ENCODE data around the gene POLR2F.

Gene POLR2F

GRCh38 chr22:37906364-37907008, 47.0 kb upstream of the POLR2F start:
- TF ChIP-seq EZH2phosphoT487 (IDR thresholded peaks at IDR 0.05; ENCODE audit: borderline replicate concordance, low read length), result no peak
- TF ChIP-seq, protein P1, sequence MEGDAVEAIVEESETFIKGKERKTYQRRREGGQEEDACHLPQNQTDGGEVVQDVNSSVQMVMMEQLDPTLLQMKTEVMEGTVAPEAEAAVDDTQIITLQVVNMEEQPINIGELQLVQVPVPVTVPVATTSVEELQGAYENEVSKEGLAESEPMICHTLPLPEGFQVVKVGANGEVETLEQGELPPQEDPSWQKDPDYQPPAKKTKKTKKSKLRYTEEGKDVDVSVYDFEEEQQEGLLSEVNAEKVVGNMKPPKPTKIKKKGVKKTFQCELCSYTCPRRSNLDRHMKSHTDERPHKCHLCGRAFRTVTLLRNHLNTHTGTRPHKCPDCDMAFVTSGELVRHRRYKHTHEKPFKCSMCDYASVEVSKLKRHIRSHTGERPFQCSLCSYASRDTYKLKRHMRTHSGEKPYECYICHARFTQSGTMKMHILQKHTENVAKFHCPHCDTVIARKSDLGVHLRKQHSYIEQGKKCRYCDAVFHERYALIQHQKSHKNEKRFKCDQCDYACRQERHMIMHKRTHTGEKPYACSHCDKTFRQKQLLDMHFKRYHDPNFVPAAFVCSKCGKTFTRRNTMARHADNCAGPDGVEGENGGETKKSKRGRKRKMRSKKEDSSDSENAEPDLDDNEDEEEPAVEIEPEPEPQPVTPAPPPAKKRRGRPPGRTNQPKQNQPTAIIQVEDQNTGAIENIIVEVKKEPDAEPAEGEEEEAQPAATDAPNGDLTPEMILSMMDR (IDR thresholded peaks at IDR 0.05; ENCODE audit: low read depth, low read length, poor library complexity, severe bottlenecking), result no peak
- Histone ChIP-seq H3K79me2 (ENCODE audit: control insufficient read depth, low read length) (no peaks in the 10 kb centered on the region), H3K4me3 (ENCODE audit: low read length) (peak overlapping the region; percentile 74), H3F3A (ENCODE audit: control insufficient read depth, insufficient read depth) (peaks cover 5% of the 10 kb centered on the region; the same call in 1 of the 2 replicates), H3K4me1 (ENCODE audit: control insufficient read depth, low read length) (peaks cover 17% of the 10 kb centered on the region), H3K9me2 (replicated peaks; ENCODE audit: control insufficient read depth, low read length) (no peaks in the 10 kb centered on the region), H3K27ac (ENCODE audit: low read depth, low read length) (no peak overlapping the region), H3K36me3 (ENCODE audit: control insufficient read depth, low read length) (no peaks in the 10 kb centered on the region), H3K4me2 (ENCODE audit: low read length) (peak overlapping the region; percentile 74), H3K27me3 (ENCODE audit: control insufficient read depth, low read length) (no peaks in the 10 kb centered on the region), H3K9me3 (ENCODE audit: control insufficient read depth, insufficient read depth, low read length) (no peaks in the 10 kb centered on the region), H4K20me1 (ENCODE audit: control insufficient read depth, insufficient read depth, low read depth, low read length) (no peaks in the 10 kb centered on the region)

DNA sequence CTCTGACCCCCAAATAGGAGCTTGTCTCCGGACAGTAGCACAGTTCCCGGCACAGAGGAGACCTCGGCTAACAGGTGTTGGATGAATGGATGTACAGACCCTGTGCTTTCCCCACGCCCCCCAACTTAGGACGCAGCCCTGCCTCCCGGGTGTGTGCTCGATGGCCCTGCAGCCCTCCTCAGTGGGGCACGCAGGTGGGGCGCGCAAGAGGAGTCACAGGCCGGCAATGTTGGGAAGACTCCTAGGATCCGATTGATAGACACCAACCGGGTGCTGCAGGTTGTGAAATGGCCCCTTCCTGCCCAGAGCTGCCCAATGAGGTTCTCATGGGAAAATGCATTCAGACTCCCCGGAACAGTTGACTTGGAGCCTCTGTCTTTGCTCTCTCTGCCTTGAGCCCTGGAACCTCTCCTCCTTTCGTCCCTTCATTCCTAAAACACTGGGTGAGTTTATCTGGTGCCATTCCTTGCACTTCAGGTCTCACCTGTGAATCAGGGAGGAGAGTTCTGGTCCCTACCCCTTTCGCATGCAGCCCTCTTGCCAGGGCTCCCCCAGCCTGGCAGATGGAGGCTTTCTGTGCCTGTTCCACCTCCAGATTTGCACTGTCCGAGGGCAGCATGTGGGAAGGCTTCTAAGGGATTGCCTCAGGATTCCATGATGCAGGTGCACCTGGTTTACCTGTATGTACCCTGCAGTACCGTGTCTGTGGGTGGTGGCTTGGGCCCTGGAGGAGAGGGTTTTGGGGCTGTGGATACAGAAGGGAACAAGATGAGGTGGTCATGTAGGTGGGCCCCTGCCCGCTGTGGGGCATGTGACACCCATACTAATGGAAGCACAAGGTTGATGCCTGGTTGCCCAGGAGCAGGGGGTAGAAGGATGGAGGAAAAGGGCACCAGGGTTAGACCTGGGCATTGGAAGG, 46.2 kb upstream of the POLR2F start:
- H3K27ac ChIP-seq (ENCODE audit: low read depth, low read length), result no peak overlapping the region
- H3K4me1 ChIP-seq (ENCODE audit: control insufficient read depth, low read length), result peaks cover 17% of the 10 kb centered on the region
- no peaks in the 10 kb centered on the region for H3K79me2 ChIP-seq (ENCODE audit: control insufficient read depth, low read length)
- H3K4me3 ChIP-seq (ENCODE audit: low read length), result peak overlapping the region; percentile 74
- peaks cover 5% of the 10 kb centered on the region; the same call in 1 of the 2 replicates for H3F3A ChIP-seq (ENCODE audit: control insufficient read depth, insufficient read depth)
- H3K36me3 ChIP-seq (ENCODE audit: control insufficient read depth, low read length), result no peaks in the 10 kb centered on the region
- H4K20me1 ChIP-seq (ENCODE audit: control insufficient read depth, insufficient read depth, low read depth, low read length), result no peaks in the 10 kb centered on the region
- TF ChIP-seq, protein P1 (IDR thresholded peaks at IDR 0.05; ENCODE audit: low read depth, low read length, poor library complexity, severe bottlenecking), result no peak
- TF ChIP-seq EZH2phosphoT487 (IDR thresholded peaks at IDR 0.05; ENCODE audit: borderline replicate concordance, low read length), result no peak
- H3K9me2 ChIP-seq (replicated peaks; ENCODE audit: control insufficient read depth, low read length), result no peaks in the 10 kb centered on the region
- H3K27me3 ChIP-seq (ENCODE audit: control insufficient read depth, low read length), result no peaks in the 10 kb centered on the region
- peak overlapping the region; percentile 74 for H3K4me2 ChIP-seq (ENCODE audit: low read length)
- H3K9me3 ChIP-seq (ENCODE audit: control insufficient read depth, insufficient read depth, low read length), result no peaks in the 10 kb centered on the region

DNA sequence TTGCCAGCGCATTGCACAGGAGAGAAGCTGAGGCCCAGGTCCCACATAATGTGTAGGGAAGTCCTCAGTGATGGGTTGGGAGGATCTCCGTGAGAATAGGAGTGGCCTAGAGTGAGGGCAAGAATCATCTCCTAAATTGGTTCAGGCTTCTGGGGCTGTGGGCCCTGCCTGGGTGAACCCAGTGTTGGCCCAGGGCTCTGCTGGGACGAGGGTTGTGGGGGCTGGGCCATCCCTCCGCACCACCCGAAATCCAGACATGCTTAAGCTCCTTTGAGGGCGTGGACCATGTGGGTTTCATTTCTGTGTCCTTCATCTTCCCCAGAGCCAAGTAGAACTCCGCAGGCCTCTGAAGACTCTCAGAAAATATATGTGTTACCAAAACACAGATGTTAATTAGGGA, 43.7 kb upstream of the POLR2F start:
- no peak overlapping the region for H3K27ac ChIP-seq (ENCODE audit: low read depth, low read length)
- no peaks in the 10 kb centered on the region for H3K9me3 ChIP-seq (ENCODE audit: control insufficient read depth, insufficient read depth, low read length)
- H4K20me1 ChIP-seq (ENCODE audit: control insufficient read depth, insufficient read depth, low read depth, low read length), result no peaks in the 10 kb centered on the region
- no peaks in the 10 kb centered on the region for H3K79me2 ChIP-seq (ENCODE audit: control insufficient read depth, low read length)
- no peaks in the 10 kb centered on the region for H3K27me3 ChIP-seq (ENCODE audit: control insufficient read depth, low read length)
- H3F3A ChIP-seq (ENCODE audit: control insufficient read depth, insufficient read depth), result peaks cover 3% of the 10 kb centered on the region; the same call in 1 of the 2 replicates
- no peak overlapping the region for H3K4me3 ChIP-seq (ENCODE audit: low read length)
- H3K4me2 ChIP-seq (ENCODE audit: low read length), result no peak overlapping the region
- H3K4me1 ChIP-seq (ENCODE audit: control insufficient read depth, low read length), result peaks cover 17% of the 10 kb centered on the region
- no peaks in the 10 kb centered on the region for H3K9me2 ChIP-seq (replicated peaks; ENCODE audit: control insufficient read depth, low read length)
- no peaks in the 10 kb centered on the region for H3K36me3 ChIP-seq (ENCODE audit: control insufficient read depth, low read length)
- TF ChIP-seq, protein P1 (IDR thresholded peaks at IDR 0.05; ENCODE audit: low read depth, low read length, poor library complexity, severe bottlenecking), result no peak
- TF ChIP-seq EZH2phosphoT487 (IDR thresholded peaks at IDR 0.05; ENCODE audit: borderline replicate concordance, low read length), result no peak

Data from DOHH2 (cell line).